HG03108 (cell line): Measurements from ENCODE around the gene DDX17.

Experiments used
- ATAC-seq: cut with Tn5 transposase; IDR thresholded peaks from one replicate; pipeline ENCODE4 v1.9.1; 2021; ENCODE audit warnings: moderate library complexity; ENCODE audit not compliant: unreplicated experiment

The DDX17 gene

GRCh38 chr22:38506118-38506962, at the start of gene DDX17:
Gene DDX17 (minus strand): TSS chr22:38506311.
- peak; percentile 88 for ATAC-seq

GRCh38 chr22:38554281-38554680, 48.2 kb upstream of the DDX17 start:
- no peak for ATAC-seq

- no peak for ATAC-seq
These were observed 43.2 kb upstream of the DDX17 start for GRCh38 chr22:38549101-38549894.

GRCh38 chr22:38540701-38541100, 34.6 kb upstream of the DDX17 start:
- no peak for ATAC-seq

GRCh38 chr22:38531251-38531938, 25.3 kb upstream of the DDX17 start:
- ATAC-seq, result no peak

DNA sequence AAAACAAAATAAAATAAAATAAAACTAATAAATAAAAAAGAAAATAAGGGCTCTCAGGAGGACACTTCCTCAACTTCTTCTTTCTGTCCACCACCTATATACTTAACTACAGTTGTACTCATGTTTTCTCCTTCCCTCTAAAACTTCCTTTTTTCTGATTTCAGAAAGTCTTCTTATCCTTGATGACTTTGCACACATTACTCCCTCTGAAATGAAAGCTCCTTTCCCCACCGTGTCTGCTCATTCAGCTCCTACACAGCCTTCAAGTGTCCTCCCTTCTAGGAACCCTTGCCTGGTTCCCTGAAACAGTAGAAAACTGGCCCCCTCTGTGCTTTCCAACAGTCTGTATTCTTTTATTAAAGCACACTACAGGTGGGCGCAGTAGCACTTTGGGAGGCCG, 18.3 kb upstream of the DDX17 start:
- no peak for ATAC-seq

DNA sequence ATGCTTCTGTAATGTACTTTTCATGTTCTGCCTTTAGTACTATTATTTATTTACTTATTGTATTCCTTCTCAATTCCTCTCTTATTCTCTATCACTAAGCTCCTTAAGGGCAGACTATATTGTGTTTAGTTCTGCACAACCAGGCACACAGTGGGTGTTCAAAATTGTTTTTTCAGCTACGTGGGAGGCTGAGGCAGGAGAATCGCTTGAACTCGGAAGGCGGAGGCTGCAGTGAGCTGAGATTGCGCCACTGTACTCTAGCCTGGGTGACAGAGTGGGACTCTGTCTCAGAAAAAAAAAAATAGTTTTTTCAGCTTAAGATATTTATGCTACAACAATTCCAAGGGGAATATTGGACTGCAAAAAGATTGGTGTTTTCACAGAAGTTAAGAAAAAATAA, 17.4 kb upstream of the DDX17 start:
- no peak for ATAC-seq

DNA sequence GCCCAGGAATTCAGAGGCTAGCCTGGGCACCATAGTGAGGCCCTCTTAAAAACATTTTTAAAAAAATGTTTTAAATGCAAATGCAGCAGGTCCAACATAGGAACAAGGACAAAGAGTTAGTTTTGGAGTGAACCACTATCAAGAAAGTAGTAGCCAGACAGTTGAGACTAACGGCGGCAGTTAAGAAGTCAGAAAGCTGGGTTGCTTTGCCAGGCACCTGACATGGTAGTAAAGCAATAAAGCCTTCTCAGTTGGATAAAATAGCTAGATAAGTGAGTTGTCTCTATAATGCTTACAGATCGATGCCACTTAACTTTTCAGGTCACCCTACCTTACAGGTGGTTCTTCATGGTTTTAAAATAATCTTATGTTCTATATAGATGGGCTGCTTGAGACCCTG, 16.9 kb upstream of the DDX17 start:
- ATAC-seq, result no peak

DNA sequence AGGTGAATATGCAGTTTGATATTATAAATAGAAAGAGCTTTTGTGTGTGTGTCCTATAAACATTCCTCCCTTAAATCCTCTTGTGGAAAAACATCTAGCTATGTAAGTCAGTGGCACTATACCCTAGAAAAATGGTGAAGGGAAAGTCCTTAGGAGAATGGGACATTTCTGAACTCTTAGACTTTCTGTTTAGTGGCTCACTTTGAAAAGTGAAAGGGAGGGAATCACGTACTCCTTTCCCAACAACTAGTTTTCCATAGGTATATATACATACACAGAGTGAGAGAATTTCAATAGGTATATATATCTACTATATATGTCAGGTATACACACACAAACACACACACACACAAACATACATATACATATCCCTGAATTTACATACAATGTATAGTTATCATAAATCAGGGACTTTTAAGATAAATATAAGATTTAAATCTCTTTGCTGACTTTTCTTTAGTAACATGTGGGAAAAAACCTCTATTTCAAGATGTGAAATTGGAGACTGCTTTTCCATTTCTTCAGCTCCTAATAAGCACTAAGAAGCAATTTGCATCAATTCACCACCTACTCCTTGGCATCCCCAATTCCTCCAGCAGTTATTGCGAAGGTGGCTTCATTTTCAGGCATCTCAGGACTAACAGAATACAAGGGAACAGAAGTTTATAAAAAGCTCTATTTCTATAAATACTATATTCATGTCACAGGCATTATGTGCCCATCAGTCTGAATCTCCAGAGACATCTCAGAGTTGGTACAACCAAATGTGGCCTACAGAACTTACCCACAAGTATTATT, 13.5 kb upstream of the DDX17 start:
- ATAC-seq, result no peak

DNA sequence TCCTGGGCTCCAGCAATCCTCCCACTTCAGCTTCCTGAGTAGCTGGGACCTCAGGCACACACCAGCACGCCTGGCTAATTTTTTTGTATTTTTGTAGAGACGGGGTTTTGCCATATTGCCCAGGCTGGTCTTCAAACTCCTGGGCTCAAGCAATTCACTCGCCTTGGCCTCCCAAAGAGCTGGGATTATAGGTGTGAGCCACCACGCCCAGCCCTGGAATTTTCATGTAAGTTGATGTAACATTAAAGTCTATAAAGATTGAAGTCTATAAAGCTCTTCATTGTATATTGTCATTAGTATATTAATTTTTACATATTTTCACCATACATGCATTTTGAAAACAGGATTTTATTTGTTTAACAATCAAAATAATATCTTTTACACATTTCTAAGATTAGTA, 12.5 kb upstream of the DDX17 start:
- ATAC-seq, result no peak

DNA sequence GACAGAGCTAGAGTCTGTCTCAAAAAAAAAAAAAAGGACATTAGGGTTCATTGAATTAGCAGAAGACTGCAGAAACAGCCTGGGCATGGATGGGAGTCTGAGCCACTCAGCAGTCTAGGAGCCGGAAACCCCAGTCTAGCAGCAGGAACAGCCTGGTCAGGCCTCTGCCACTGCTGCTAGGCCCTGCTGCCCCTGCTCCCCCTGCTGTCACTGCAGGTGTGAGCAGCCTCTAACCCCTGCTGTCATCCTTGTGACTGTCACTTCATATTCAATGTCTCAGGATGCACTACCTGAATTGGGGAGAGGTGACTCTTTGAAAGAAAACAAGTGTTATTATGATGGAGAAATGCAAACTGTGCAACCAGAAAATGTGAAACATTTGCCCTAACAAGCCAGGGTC, 7.0 kb upstream of the DDX17 start:
- no peak for ATAC-seq

GRCh38 chr22:38510416-38510970, 4.4 kb upstream of the DDX17 start:
- no peak for ATAC-seq

DNA sequence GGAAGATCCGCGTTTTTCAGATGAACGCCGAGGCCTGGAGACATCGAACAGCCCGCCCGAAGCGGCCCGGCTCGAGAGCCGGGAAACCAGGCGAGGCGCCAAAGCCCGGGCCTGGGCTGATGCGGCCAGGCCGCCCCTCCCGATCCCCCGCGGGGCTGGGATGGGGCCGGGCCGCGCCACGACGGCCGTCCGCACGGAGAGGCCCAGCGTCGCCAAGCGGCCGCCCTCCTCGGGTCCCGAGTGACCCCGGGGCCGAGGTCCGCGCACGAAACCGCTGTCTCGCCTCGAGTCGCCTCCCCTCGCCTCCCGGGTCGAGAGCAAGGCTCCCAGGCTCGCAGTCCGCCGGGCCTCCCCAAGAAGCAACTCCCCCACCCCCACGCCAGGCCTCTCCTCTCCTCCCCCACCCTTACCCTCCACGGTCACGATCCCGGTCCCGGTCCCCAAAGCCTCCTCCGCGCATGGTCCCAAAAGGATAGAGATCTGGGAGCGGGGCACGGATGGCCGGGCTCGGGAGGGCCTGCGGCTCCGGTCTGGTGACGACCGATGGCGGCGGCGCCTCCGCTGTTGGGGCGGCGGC, 482 bp downstream of the DDX17 start:
- peak; percentile 11 for ATAC-seq

- no peak for ATAC-seq
These were observed 1.2 kb downstream of the DDX17 start for GRCh38 chr22:38504731-38505540.

DNA sequence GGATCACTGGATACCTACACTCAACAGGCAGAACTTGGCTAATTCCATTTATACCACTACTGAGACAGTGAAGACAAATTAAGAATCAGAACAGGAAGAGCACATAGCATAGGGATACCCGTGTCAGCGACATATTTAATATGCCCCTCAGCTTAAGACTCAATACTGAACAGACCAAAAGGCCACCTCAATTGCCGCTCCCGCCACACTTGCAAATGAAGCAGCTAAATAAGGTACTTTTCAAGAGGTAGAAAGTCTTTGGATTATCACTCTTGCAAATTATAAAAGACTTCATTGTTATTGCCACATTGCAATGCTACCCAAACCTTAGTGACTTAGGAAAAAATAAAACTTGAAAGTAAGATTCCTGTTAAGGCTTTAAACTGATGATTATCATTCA, 3.1 kb downstream of the DDX17 start:
- ATAC-seq, result no peak

DNA sequence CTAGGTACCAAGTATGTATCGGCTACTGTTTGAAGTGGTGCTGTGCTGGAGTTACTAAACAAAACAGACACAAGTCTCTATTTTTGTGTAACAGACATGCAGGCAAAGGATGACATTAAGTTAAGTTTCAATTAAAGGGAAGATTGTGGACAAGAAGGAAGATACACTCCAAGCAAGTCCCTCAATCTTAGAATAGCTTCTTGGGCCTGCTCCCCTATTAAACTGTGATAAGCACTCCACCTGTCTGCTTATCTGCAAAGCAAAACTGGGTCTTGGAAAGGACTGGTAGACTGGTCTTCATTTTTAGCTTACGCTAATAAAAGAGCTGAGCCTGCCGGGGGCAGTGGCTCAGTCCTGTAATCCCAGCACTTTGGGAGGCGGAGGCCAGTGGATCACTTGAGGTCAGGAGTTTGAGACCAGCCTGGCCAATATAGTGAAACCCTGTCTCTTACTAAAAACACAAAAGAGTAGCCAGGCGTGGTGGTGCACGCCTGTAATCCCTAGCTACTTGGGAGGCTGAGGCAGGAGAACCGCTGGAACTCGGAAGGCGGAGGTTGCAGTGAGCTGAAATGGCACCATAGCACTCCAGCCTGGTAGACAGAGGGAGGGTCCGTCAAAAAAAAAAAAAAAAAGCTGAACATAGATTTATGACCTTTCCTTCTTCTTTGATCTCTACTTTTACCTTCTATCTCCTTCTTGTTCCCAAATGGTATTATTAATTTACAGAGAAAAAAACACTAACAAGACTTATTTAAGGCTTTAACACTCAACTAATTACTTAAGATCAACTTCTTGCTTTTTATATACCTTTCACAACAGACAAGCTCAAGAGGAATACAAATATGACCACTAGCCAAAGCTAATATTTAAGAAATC, 4.1 kb downstream of the DDX17 start:
- ATAC-seq, result no peak

- no peak for ATAC-seq
These were observed 8.2 kb downstream of the DDX17 start for GRCh38 chr22:38497869-38498268.

- no peak for ATAC-seq
These were observed 11.2 kb downstream of the DDX17 start for GRCh38 chr22:38494939-38495338.
